Sigmoid colon (tissue), 7 donors: ENCODE measurements around the gene GZMA. TPM values are rescaled to one million over a fixed set of nuclear protein-coding genes. Genes with fewer than 3 reads are reported as not detected.
"Not testable (repeated sequence)": the region's sequence is repeated elsewhere in the genome, so short reads cannot be mapped to it uniquely, and the experiment has no call there.

Source experiments
- DNase-seq: peaks from one replicate; pipeline ENCODE4 v3.0.0-alpha.2; 2019
- H3K27ac ChIP-seq, 4 donors: fragments of 200-600 bp; sonication (generic); one replicate each; pipeline ENCODE4 v1.5.1; 2016 to 2019; ENCODE audit warnings: mild to moderate bottlenecking in 1 of 4
- H3K27me3 ChIP-seq, 3 donors: fragments of 200-600 bp; sonication (generic); one replicate each; pipeline ENCODE4 v1.5.1; 2019; ENCODE audit warnings: mild to moderate bottlenecking in 1 of 3
- H3K36me3 ChIP-seq, 4 donors: fragments of 200-600 bp; sonication (generic); one replicate each; pipeline ENCODE4 v1.5.1; 2016 to 2019
- H3K4me1 ChIP-seq, 4 donors: fragments of 200-600 bp; sonication (generic); one replicate each; pipeline ENCODE4 v1.5.1; 2017 to 2019
- H3K4me3 ChIP-seq, 4 donors: fragments of 200-600 bp; sonication (generic); one replicate each; pipeline ENCODE4 v1.5.1; 2017 to 2019; ENCODE audit warnings: mild to moderate bottlenecking in 2 of 4, moderate library complexity in 1 of 4
- H3K9me3 ChIP-seq, 4 donors: fragments of 200-600 bp in 3 of 4; sonication (generic) in 3 of 4; one replicate each; pipeline versions ENCODE4 v1.5.1 to v1.6.1; 2013 to 2019
- EP300 ChIP-seq, 4 donors: sonication (generic); formaldehyde crosslinking; IDR thresholded peaks; one replicate each; pipeline ENCODE4 v1.6.1; 2017; ENCODE audit warnings: antibody characterized with exemption in 4 of 4
- POLR2A ChIP-seq, 2 donors: fragments of 450-650 bp; IDR thresholded peaks; one replicate each; pipeline ENCODE4 v1.6.1; 2016; ENCODE audit warnings: antibody characterized with exemption in 2 of 2, mild to moderate bottlenecking in 2 of 2, moderate library complexity in 2 of 2
- POLR2AphosphoS5 ChIP-seq, 4 donors: sonication (generic); formaldehyde crosslinking; IDR thresholded peaks; one replicate each; pipeline ENCODE4 v1.6.1; 2017; ENCODE audit warnings: antibody characterized with exemption in 4 of 4
- WGBS, 2 donors: extraction: QIAGEN DNeasy Blood & Tissue Kit; methylation state at CpG; one replicate each; pipeline ENCODE4 v1.1.7; 2013; 5-methylcytosine and 5-hydroxymethylcytosine counted together
- intact Hi-C: fragments of 100-400 bp; cut with DNase I; formaldehyde crosslinking; loops from one replicate; pipeline ENCODE4 v1.15.1; 2023
- polyA plus RNA-seq, 3 donors: library from polyadenylated mRNA; stranded (reverse); fragments of 200-250 nt; gene quantifications; one replicate each; pipeline ENCODE4 v1.2.3, GENCODE V29; 2013
- total RNA-seq, 4 donors: library from RNA; depleted of rRNA; stranded (reverse); fragments of >200 nt; gene quantifications; one replicate each; pipeline ENCODE4 v1.1.0, GENCODE V29; 2016
- TF ChIP-seq, protein P1 (sequence below), 4 experiments: fragments of 450-650 bp in 3 of 4; fragments of 200-600 bp in 1 of 4; IDR thresholded peaks; one replicate each; pipeline ENCODE4 v1.5.1; 2016 to 2019; ENCODE audit warnings: antibody characterized with exemption in 4 of 4, mild to moderate bottlenecking in 3 of 4, moderate library complexity in 2 of 4
- donor health status: healthy with polysubstance abuse.
- donor health status: Bipolar disorder and iron deficiency.
- donor health status: healthy.

GZMA gene
- total and polyA plus RNA-seq, 7 donors: 1.1 to 15.0 (median 6.1) TPM; not detected in 3

DNA sequence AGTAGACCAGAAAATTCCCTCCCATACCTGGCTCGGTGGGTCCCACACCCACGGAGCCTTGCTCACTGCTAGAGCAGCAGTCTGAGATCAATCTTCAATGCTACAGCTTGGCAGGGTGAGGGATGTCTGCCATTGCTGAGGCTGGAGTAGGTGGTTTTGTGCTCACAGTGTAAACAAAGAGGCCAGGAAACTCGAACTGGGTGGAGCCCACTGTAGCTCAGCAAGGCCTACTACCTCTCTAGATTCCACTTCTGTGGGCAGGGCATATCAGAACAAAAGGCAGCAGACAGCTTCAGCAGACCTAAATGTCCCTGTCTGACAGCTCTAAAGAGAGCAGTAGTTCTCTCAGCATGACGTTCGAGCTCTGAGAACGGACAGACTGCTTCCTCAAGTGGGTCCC lies 5.6 kb upstream of the GZMA start:
- WGBS, 2 donors: 62 to 74% methylated on average over 6 of the region's 6 CpGs
- Histone ChIP-seq H3K4me3 (no peak overlapping the region), H3K27ac (no peak overlapping the region), H3K4me1 (no peaks in the 10 kb centered on the region), H3K9me3 (no peaks in the 10 kb centered on the region), H3K36me3 (no peaks in the 10 kb centered on the region), H3K27me3 (no peaks in the 10 kb centered on the region)
- DNase-seq: no peak
- intact Hi-C loops: no loop called here
- no peak for TF ChIP-seq POLR2A (IDR thresholded peaks at IDR 0.05)
- no peak for TF ChIP-seq EP300 (IDR thresholded peaks at IDR 0.05)
- TF ChIP-seq, protein P1, sequence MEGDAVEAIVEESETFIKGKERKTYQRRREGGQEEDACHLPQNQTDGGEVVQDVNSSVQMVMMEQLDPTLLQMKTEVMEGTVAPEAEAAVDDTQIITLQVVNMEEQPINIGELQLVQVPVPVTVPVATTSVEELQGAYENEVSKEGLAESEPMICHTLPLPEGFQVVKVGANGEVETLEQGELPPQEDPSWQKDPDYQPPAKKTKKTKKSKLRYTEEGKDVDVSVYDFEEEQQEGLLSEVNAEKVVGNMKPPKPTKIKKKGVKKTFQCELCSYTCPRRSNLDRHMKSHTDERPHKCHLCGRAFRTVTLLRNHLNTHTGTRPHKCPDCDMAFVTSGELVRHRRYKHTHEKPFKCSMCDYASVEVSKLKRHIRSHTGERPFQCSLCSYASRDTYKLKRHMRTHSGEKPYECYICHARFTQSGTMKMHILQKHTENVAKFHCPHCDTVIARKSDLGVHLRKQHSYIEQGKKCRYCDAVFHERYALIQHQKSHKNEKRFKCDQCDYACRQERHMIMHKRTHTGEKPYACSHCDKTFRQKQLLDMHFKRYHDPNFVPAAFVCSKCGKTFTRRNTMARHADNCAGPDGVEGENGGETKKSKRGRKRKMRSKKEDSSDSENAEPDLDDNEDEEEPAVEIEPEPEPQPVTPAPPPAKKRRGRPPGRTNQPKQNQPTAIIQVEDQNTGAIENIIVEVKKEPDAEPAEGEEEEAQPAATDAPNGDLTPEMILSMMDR (IDR thresholded peaks at IDR 0.05): no peak
- no peak for TF ChIP-seq POLR2AphosphoS5 (IDR thresholded peaks at IDR 0.05)

DNA sequence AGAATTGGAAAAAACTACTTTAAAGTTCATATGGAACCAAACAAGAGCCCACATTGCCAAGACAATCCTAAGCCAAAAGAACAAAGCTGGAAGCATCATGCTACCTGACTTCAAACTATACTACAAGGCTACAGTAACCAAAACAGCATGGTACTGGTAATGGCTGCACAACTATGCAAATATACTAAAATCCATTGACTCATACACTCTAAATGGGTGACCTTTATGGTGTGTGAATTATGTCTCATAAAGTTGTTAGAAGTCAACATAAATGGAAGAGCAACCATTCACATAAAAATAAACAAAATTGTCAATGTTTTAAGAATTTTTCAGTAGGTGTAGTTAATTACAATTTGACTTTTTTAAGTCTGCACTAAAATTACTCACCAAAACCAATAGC lies 1.3 kb upstream of the GZMA start:
- H3K36me3 ChIP-seq, intact Hi-C loops, DNase-seq, H3K4me3 ChIP-seq, H3K27ac ChIP-seq, H3K4me1 ChIP-seq, H3K27me3 ChIP-seq, H3K9me3 ChIP-seq: not testable (repeated sequence)

GRCh38 chr5:55101556-55102276 lies 730 bp upstream of the GZMA start:
- intact Hi-C loops: no loop called here
- Histone ChIP-seq H3K9me3 (no peaks in the 10 kb centered on the region), H3K27me3 (no peaks in the 10 kb centered on the region), H3K36me3 (no peaks in the 10 kb centered on the region), H3K4me1 (no peaks in the 10 kb centered on the region), H3K27ac (no peak overlapping the region), H3K4me3 (no peak overlapping the region)
- DNase-seq: no peak
- 39 to 64% methylated on average over 5 of the region's 5 CpGs for WGBS, 2 donors
- TF ChIP-seq EP300 (IDR thresholded peaks at IDR 0.05) (no peak), POLR2A (IDR thresholded peaks at IDR 0.05) (no peak)

- H3K36me3 ChIP-seq: no peaks in the 10 kb centered on the region
- DNase-seq: no peak
- no peak for TF ChIP-seq POLR2A (IDR thresholded peaks at IDR 0.05)
- TF ChIP-seq, protein P1 (IDR thresholded peaks at IDR 0.05): no peak
- no peak for TF ChIP-seq POLR2AphosphoS5 (IDR thresholded peaks at IDR 0.05)
- TF ChIP-seq EP300 (IDR thresholded peaks at IDR 0.05): no peak
- 85 to 87% methylated on average over 2 of the region's 2 CpGs for WGBS, 2 donors
- no peak overlapping the region for H3K4me3 ChIP-seq
- no peak overlapping the region for H3K27ac ChIP-seq
- intact Hi-C loops: no loop called here
- H3K27me3 ChIP-seq: no peaks in the 10 kb centered on the region
- H3K4me1 ChIP-seq: no peaks in the 10 kb centered on the region
- H3K9me3 ChIP-seq: no peaks in the 10 kb centered on the region
Observed at GRCh38 chr5:55104036-55104772, 1.8 kb downstream of the GZMA start.

DNA sequence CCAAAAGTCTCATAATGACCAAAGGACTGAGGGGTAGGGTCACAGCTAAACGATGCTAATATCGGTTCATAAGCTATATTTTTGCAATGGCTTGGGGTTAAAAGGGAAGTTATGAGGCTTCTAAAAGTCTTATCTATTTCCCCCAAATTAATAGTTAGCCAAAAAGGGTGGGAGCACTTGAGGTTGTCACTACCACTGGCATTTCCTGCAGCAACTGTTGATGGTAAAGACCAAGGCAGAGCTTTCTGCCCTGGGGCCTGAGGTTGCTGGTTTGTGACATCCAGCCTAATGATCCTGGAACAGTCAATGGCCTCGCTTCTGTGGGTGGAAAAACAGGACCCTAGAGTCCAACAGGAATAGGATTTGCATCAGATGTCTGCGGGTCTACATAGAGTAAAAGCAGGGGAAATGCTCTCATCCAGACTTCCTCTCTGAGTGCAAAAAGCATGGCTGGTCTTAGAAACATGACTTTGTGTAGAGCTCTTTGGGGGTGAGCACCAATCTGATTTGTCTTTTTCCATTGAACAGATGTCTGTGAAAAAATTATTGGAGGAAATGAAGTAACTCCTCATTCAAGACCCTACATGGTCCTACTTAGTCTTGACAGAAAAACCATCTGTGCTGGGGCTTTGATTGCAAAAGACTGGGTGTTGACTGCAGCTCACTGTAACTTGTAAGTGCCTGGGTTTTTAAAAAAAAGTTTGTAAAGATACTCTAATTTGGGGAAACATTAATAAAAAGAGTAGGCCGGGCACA lies 2.7 kb downstream of the GZMA start:
- Histone ChIP-seq H3K4me3 (no peak overlapping the region), H3K27ac (no peak overlapping the region), H3K9me3 (no peaks in the 10 kb centered on the region), H3K27me3 (no peaks in the 10 kb centered on the region), H3K36me3 (no peaks in the 10 kb centered on the region), H3K4me1 (no peaks in the 10 kb centered on the region)
- intact Hi-C loops: no loop called here
- no peak for DNase-seq
- WGBS, 2 donors: 68 to 76% methylated on average over 5 of the region's 5 CpGs
- TF ChIP-seq EP300 (IDR thresholded peaks at IDR 0.05) (no peak), POLR2AphosphoS5 (IDR thresholded peaks at IDR 0.05) (no peak), POLR2A (IDR thresholded peaks at IDR 0.05) (no peak)
- TF ChIP-seq, protein P1 (IDR thresholded peaks at IDR 0.05): no peak

DNA sequence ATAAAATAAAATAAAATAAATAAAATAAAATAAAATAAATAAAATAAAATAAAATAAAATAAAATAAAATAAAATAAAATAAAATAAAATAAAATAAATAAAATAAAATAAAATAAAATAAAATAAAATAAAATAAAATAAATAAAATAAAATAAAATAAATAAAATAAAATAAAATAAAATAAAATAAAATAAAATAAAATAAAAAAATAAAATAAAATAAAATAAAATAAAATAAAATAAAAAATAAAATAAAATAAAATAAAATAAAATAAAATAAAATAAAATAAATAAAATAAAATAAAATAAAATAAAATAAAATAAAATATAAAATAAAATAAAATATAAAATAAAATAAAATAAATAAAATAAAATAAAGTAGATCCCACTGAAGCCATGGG lies 3.5 kb downstream of the GZMA start:
- H3K27ac ChIP-seq, H3K27me3 ChIP-seq, H3K4me3 ChIP-seq, H3K9me3 ChIP-seq, intact Hi-C loops, H3K4me1 ChIP-seq, DNase-seq, H3K36me3 ChIP-seq: not testable (repeated sequence)
